HCT116 (cell line): Measurements from ENCODE around the gene PPHLN1. TPM values are rescaled to one million over a fixed set of nuclear protein-coding genes. Genes with fewer than 3 reads are reported as not detected.
"Not testable (repeated sequence)": the region's sequence is repeated elsewhere in the genome, so short reads cannot be mapped to it uniquely, and the experiment has no call there.

Experiments
- ATAC-seq: fragments of 200-7000 bp; cut with Tn5 transposase; 2 replicates; pipeline ENCODE4 v1.9.1; 2020; ENCODE audit warnings: mild to moderate bottlenecking, moderate library complexity
- BruUV-seq: library from RNA; stranded (reverse); fragments of 400-500 nt; replicated peaks from 2 replicates; lab custom pipeline; 2021; lab: Mats Ljungman, UMichigan
- CTCF ChIA-PET: fragments of 300-600 bp; sonication (Branson Sonifier 250); formaldehyde crosslinking; loops from one replicate; lab custom pipeline; 2021; ENCODE audit warnings: antibody characterized with exemption; lab: Charles Lee
- POLR2A ChIA-PET: fragments of 300-600, 350-600 bp; sonication (Branson Sonifier 250); formaldehyde crosslinking; loops from one replicate; lab custom pipeline; 2021; ENCODE audit warnings: antibody characterized with exemption; lab: Charles Lee
- RAD21 ChIA-PET, 2 experiments: fragments of 300-600 bp; sonication (Branson Sonifier 250); formaldehyde crosslinking; loops; one replicate each; lab custom pipeline; 2023; ENCODE audit warnings: low total read pairs in 2 of 2; ENCODE audit not compliant: uncharacterized antibody in 2 of 2, unreplicated experiment in 2 of 2, low non-redundant PET in 1 of 2; lab: Charles Lee
- DNase-seq: peaks from one replicate; pipeline ENCODE4 v3.0.0-alpha.2; 2010; ENCODE audit warnings: low read depth, low spot score
- H2AFZ ChIP-seq: fragments of 200-600 bp; shearing (Covaris generic), sonication (generic); 2 replicates; pipeline ENCODE4 v1.6.1; 2017; ENCODE audit warnings: low read depth, mixed run types, mixed read lengths, antibody characterized with exemption, low read length; ENCODE audit not compliant: poor library complexity, severe bottlenecking
- H3K27ac ChIP-seq: 2 replicates; pipeline ENCODE4 v1.5.1; 2012; ENCODE audit warnings: low read depth, low read length
- H3K27me3 ChIP-seq: fragments of 200-600 bp; sonication (generic); 2 replicates; pipeline ENCODE4 v1.6.1; 2016; ENCODE audit warnings: mixed run types, low read length, mixed read lengths; ENCODE audit not compliant: insufficient read depth
- H3K36me3 ChIP-seq, 2 experiments: fragments of 200-500 bp in 1 of 2; fragments of 200-600 bp in 1 of 2; sonication (Bioruptor generic) in 1 of 2; sonication (generic) in 1 of 2; 2 replicates each; pipeline versions ENCODE4 v1.5.1 to v1.6.1; 2014 to 2016; ENCODE audit warnings: low read length in 2 of 2, inconsistent platforms in 1 of 2, mixed read lengths in 1 of 2, mixed run types in 1 of 2; ENCODE audit not compliant: insufficient read depth in 2 of 2, control insufficient read depth in 1 of 2
- H3K4me1 ChIP-seq, 2 experiments: fragments of 200-600 bp in 1 of 2; sonication (generic) in 1 of 2; 2 replicates each; pipeline versions ENCODE4 v1.5.1 to v1.6.1; 2012 to 2017; ENCODE audit warnings: low read length in 2 of 2, inconsistent platforms in 1 of 2, mild to moderate bottlenecking in 1 of 2, mixed read lengths in 1 of 2, mixed run types in 1 of 2, moderate library complexity in 1 of 2; ENCODE audit not compliant: insufficient read depth in 2 of 2, control insufficient read depth in 1 of 2
- H3K4me2 ChIP-seq: fragments of 200-600 bp; sonication (generic); 2 replicates; pipeline ENCODE4 v1.6.1; 2017; ENCODE audit warnings: mixed run types, low read length, mixed read lengths
- H3K4me3 ChIP-seq, 2 experiments: fragments of 200-600 bp in 1 of 2; sonication (generic) in 1 of 2; replicated peaks in 1 of 2; 2 replicates each; pipeline ENCODE4 v1.5.1; 2011 to 2016; ENCODE audit warnings: low read length in 2 of 2, control low read depth in 1 of 2, low read depth in 1 of 2, mild to moderate bottlenecking in 1 of 2, mixed read lengths in 1 of 2, mixed run types in 1 of 2
- H3K79me2 ChIP-seq: fragments of 200-600 bp; sonication (generic); 2 replicates; pipeline ENCODE4 v1.6.1; 2017; ENCODE audit warnings: mild to moderate bottlenecking, mixed run types, low read length, moderate library complexity, mixed read lengths; ENCODE audit not compliant: insufficient read depth
- H3K9ac ChIP-seq: fragments of 200-600 bp; sonication (generic); 2 replicates; pipeline ENCODE4 v1.6.1; 2016; ENCODE audit warnings: low read length, mixed read lengths
- H3K9me2 ChIP-seq: fragments of 200-600 bp; sonication (generic), shearing (Covaris generic); 2 replicates; pipeline ENCODE4 v1.6.1; 2017; ENCODE audit warnings: mixed run types, mild to moderate bottlenecking, moderate library complexity; ENCODE audit not compliant: insufficient read depth
- H3K9me3 ChIP-seq, 2 experiments: fragments of 200-500 bp in 1 of 2; fragments of 200-600 bp in 1 of 2; sonication (Bioruptor generic) in 1 of 2; sonication (generic) in 1 of 2; 2 replicates each; pipeline ENCODE4 v1.6.1; 2014 to 2017; ENCODE audit warnings: low read length in 2 of 2, mixed read lengths in 2 of 2, inconsistent platforms in 1 of 2, low read depth in 1 of 2, mild to moderate bottlenecking in 1 of 2, mixed run types in 1 of 2, moderate library complexity in 1 of 2; ENCODE audit not compliant: control insufficient read depth in 1 of 2, insufficient read depth in 1 of 2
- H4K20me1 ChIP-seq: fragments of 200-600 bp; sonication (generic), shearing (Covaris generic); 2 replicates; pipeline ENCODE4 v1.6.1; 2017; ENCODE audit warnings: mixed run types, mild to moderate bottlenecking, moderate library complexity; ENCODE audit not compliant: insufficient read depth
- ATF3 ChIP-seq: IDR thresholded peaks from 2 replicates; pipeline ENCODE4 v1.6.1; 2012
- CBX3 ChIP-seq: IDR thresholded peaks from 2 replicates; pipeline ENCODE4 v1.6.1; 2012; ENCODE audit warnings: low read depth
- CEBPB ChIP-seq: IDR thresholded peaks from 2 replicates; pipeline ENCODE4 v1.6.1; 2012; ENCODE audit warnings: low read depth
- CTCF ChIP-seq, 3 experiments: fragments of 200-600 bp in 1 of 3; sonication (generic) in 1 of 3; IDR thresholded peaks in 2 of 3; conservative IDR thresholded peaks in 1 of 3; 2 replicates each; pipeline ENCODE4 v1.5.1; 2012 to 2017; ENCODE audit warnings: low read depth in 2 of 3, low read length in 2 of 3, antibody characterized with exemption in 1 of 3, borderline replicate concordance in 1 of 3, control low read depth in 1 of 3, mild to moderate bottlenecking in 1 of 3, mixed read lengths in 1 of 3, mixed run types in 1 of 3, moderate library complexity in 1 of 3; ENCODE audit not compliant: insufficient read depth in 1 of 3
- EZH2 ChIP-seq: fragments of 200-600 bp; sonication (generic); IDR thresholded peaks from 2 replicates; pipeline ENCODE4 v1.6.1; 2017; ENCODE audit warnings: antibody characterized with exemption, mixed run types
- EZH2phosphoT487 ChIP-seq: fragments of 200-600 bp; IDR thresholded peaks from 2 replicates; pipeline ENCODE4 v1.6.1; 2018; ENCODE audit warnings: antibody characterized with exemption, borderline replicate concordance
- POLR2A ChIP-seq: IDR thresholded peaks from 2 replicates; pipeline ENCODE4 v1.7.0; 2011; ENCODE audit warnings: borderline replicate concordance; ENCODE audit not compliant: insufficient read depth, insufficient read length; ENCODE audit errors: extremely low read depth
- RAD21 ChIP-seq: IDR thresholded peaks from 2 replicates; pipeline ENCODE4 v1.6.1; 2012; ENCODE audit warnings: low read depth, mild to moderate bottlenecking
- REST ChIP-seq: IDR thresholded peaks from 2 replicates; pipeline ENCODE4 v1.6.1; 2012; ENCODE audit warnings: low read depth
- SIN3A ChIP-seq: IDR thresholded peaks from 2 replicates; pipeline ENCODE4 v1.6.1; 2012; ENCODE audit warnings: low read depth
- SP1 ChIP-seq: IDR thresholded peaks from 2 replicates; pipeline ENCODE4 v1.6.1; 2012; ENCODE audit warnings: low read depth
- SRF ChIP-seq: IDR thresholded peaks from 2 replicates; pipeline ENCODE4 v1.6.1; 2012; ENCODE audit warnings: low read depth
- YY1 ChIP-seq: IDR thresholded peaks from 2 replicates; pipeline ENCODE4 v1.6.1; 2011; ENCODE audit warnings: low read length, low read depth, moderate library complexity, mild to moderate bottlenecking; ENCODE audit not compliant: insufficient replicate concordance; ENCODE audit errors: extremely low read depth
- intact Hi-C: fragments of 100-400 bp; cut with micrococcal nuclease; formaldehyde crosslinking; loops from 2 replicates; pipeline ENCODE4 v1.10.0; 2022
- total RNA-seq: library from RNA; stranded (reverse); gene quantifications from one replicate; pipeline ENCODE4 v1.2.1, GENCODE V29; 2021; ENCODE audit not compliant: unreplicated experiment
- TF ChIP-seq, protein P1 (sequence below): IDR thresholded peaks from 2 replicates; pipeline ENCODE4 v1.6.1; 2012

Gene PPHLN1
- total RNA-seq, 1 experiment from 2014 or later = 57.4 TPM

DNA sequence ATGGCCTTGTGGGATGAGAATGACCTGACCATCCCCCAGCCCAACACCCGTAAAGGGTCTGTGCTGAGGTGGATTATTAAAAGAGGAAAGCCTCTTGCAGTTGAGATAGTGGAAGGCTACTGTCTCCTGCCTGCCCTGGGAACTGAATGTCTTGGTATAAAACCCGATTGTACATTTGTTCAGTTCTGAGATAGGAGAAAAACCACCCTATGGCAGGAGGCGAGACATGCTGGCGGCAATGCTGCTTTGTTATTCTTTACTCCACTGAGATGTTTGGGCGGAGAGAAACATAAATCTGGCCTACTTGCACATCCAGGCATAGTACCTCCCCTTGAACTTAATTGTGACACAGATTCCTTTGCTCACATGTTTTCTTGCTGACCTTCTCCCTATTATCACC lies 62.1 kb downstream of the PPHLN1 start:
- ATAC-seq, RAD21 ChIA-PET, H3K4me2 ChIP-seq, DNase-seq, H3K4me1 ChIP-seq, H3K4me3 ChIP-seq, POLR2A ChIA-PET, H4K20me1 ChIP-seq, H2AFZ ChIP-seq, CTCF ChIA-PET, H3K27me3 ChIP-seq, H3K79me2 ChIP-seq, H3K9ac ChIP-seq, H3K27ac ChIP-seq, H3K9me2 ChIP-seq, BruUV-seq, H3K36me3 ChIP-seq, intact Hi-C loops, H3K9me3 ChIP-seq: not testable (repeated sequence)

- no peaks in the 10 kb centered on the region for H3K9me3 ChIP-seq
- H3K27ac ChIP-seq = no peak overlapping the region
- RAD21 ChIA-PET = no interaction called here
- ATAC-seq (no peak), DNase-seq (no peak)
- H3K4me3 ChIP-seq = no peak overlapping the region
- H2AFZ ChIP-seq = no peak overlapping the region
- H3K9ac ChIP-seq = no peak overlapping the region
- CTCF ChIA-PET = no interaction called here
- no peaks in the 10 kb centered on the region for H3K4me1 ChIP-seq
- no TSS peak for BruUV-seq
- intact Hi-C loops = no loop called here
- H3K36me3 ChIP-seq = peaks cover 0 to 2% of the 10 kb centered on the region in 2 experiments; a peak in 2 of 4 replicates
- no peaks in the 10 kb centered on the region for H3K27me3 ChIP-seq
- no peak overlapping the region for H3K4me2 ChIP-seq
- no peaks in the 10 kb centered on the region; the same call in 1 of the 2 replicates for H4K20me1 ChIP-seq
- H3K9me2 ChIP-seq = no peaks in the 10 kb centered on the region
- POLR2A ChIA-PET = no interaction called here
- H3K79me2 ChIP-seq = peaks cover 3% of the 10 kb centered on the region; the same call in 1 of the 2 replicates
- TF ChIP-seq, protein P1, sequence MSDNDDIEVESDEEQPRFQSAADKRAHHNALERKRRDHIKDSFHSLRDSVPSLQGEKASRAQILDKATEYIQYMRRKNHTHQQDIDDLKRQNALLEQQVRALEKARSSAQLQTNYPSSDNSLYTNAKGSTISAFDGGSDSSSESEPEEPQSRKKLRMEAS = no peak
- TF ChIP-seq REST = no peak
- no peak for TF ChIP-seq SIN3A
- TF ChIP-seq EZH2 = no peak
- no peak for TF ChIP-seq CTCF (IDR thresholded peaks at IDR 0.05 in 2 of 3, conservative IDR thresholded peaks at IDR 0.05 in 1 of 3; ENCODE audit: borderline replicate concordance in 1 of 3, insufficient read depth in 1 of 3, low read depth in 2 of 3, low read length in 2 of 3)
- TF ChIP-seq POLR2A = no peak
- TF ChIP-seq EZH2phosphoT487 = no peak
- no peak for TF ChIP-seq SRF
- no peak for TF ChIP-seq RAD21
- no peak for TF ChIP-seq CBX3
- TF ChIP-seq ATF3 = no peak
- TF ChIP-seq CEBPB = no peak
- TF ChIP-seq SP1 = no peak
- no peak for TF ChIP-seq YY1
These were observed 68.5 kb downstream of the PPHLN1 start for GRCh38 chr12:42394429-42394828.
